ENCODE data around the gene FTH1. TPM values are rescaled to one million over a fixed set of nuclear protein-coding genes. Genes with fewer than 3 reads are reported as not detected.

FTH1 gene
- total RNA-seq = 4,616 TPM
- long read RNA-seq, transcript FTH1-210 (4 exons, 983 nt) = minor isoform, 12 of 3,959 reads
- long read RNA-seq, transcript FTH1-211 (3 exons, 788 nt) = minor isoform, 8 of 3,959 reads
- long read RNA-seq, transcript FTH1-201 (4 exons, 1,229 nt) = major isoform, 3,780 of 3,959 reads
- long read RNA-seq, partial matches to known transcripts = 130 of 3,959 reads
- long read RNA-seq, other reads (novel, unspliced or antisense) = 22 of 3,959 reads

DNA sequence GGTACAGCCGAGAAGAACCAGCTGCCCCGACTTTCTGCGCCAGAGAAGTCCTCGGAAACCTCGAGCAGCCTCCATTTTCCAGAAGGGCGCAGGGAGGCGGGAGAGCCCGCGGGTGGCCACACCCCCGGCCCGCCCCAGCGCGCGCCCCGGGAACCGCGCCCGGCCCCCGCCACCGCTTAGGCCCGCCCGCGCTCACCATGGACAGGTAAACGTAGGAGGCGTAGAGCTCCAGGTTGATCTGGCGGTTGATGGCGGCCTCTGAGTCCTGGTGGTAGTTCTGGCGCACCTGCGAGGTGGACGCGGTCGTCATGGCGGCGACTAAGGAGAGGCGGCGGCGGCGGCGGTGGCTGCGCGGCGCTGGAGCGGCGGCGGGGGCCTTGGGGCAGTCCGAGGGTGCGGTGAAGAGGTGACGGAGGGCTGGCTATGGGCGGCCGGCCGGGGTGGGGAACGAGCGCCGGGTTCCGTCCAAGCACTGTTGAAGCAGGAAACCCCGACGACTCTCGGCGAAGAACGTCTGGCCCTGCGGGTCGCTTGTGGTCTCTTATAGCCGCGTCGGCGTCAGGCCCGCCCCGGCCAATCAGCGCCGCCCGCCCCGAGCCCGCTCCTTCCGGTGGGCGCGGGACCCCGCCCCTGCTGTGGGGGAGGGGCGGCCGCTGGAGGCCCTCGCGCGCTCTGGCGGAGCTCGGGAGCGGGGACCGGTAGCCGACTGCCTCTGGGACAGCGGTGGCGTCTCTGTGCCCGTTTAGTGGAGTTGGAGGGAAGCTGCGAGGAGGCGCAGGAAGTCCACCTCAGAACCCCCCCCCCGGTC, at the start of gene FTH1:
TSS of gene FTH1 (minus strand) at position 519 of the 808 bp plus-strand sequence. CDS start at position 310, 209 bp downstream.
- ATAC-seq (peak; percentile 85 to 93), DNase-seq (peak; percentile 95)
- Histone ChIP-seq H3K27me3 (ENCODE audit: low read depth) (no peaks in the 10 kb centered on the region), H3K27ac (peak within 1 kb of the TSS; percentile 97), H3K36me3 (peaks cover 35% of the 10 kb centered on the region), H3K9me3 (no peaks in the 10 kb centered on the region), H3K4me1 (peaks cover 81% of the 10 kb centered on the region), H3K4me3 (peak within 1 kb of the TSS; percentile 98)
- TF ChIP-seq CTCF (IDR thresholded peaks at IDR 0.05) = no peak
- intact Hi-C loops (cut with DNase I) = no loop called here

- Histone ChIP-seq H3K9me3 (no peaks in the 10 kb centered on the region), H3K27ac (no peak overlapping the region), H3K27me3 (ENCODE audit: low read depth) (no peaks in the 10 kb centered on the region), H3K36me3 (no peaks in the 10 kb centered on the region), H3K4me1 (no peaks in the 10 kb centered on the region), H3K4me3 (no peak overlapping the region)
- ATAC-seq (no peak), DNase-seq (no peak)
- intact Hi-C loops (cut with DNase I) = no loop called here
- TF ChIP-seq CTCF (IDR thresholded peaks at IDR 0.05) = no peak
Observed at GRCh38 chr11:62015615-62016014, 48.2 kb upstream of the FTH1 start.

GRCh38 chr11:62013537-62014476, 46.4 kb upstream of the FTH1 start:
- Histone ChIP-seq H3K36me3 (no peaks in the 10 kb centered on the region), H3K27me3 (ENCODE audit: low read depth) (no peaks in the 10 kb centered on the region), H3K9me3 (no peaks in the 10 kb centered on the region), H3K4me3 (no peak overlapping the region), H3K4me1 (no peaks in the 10 kb centered on the region), H3K27ac (no peak overlapping the region)
- intact Hi-C loops (cut with DNase I) = no loop called here
- no peak for DNase-seq
- no peak for TF ChIP-seq CTCF (IDR thresholded peaks at IDR 0.05)
- ATAC-seq = peak in 1 of 2 donors; percentile 20

GRCh38 chr11:62012832-62013461, 45.5 kb upstream of the FTH1 start:
- H3K27ac ChIP-seq = no peak overlapping the region
- H3K36me3 ChIP-seq = no peaks in the 10 kb centered on the region
- no peaks in the 10 kb centered on the region for H3K9me3 ChIP-seq
- H3K4me1 ChIP-seq = no peaks in the 10 kb centered on the region
- intact Hi-C loops (cut with DNase I) = no loop called here
- DNase-seq (no peak), ATAC-seq (peak; percentile 13 to 24)
- no peak for TF ChIP-seq CTCF (IDR thresholded peaks at IDR 0.05)
- H3K4me3 ChIP-seq = no peak overlapping the region
- H3K27me3 ChIP-seq (ENCODE audit: low read depth) = no peaks in the 10 kb centered on the region

DNA sequence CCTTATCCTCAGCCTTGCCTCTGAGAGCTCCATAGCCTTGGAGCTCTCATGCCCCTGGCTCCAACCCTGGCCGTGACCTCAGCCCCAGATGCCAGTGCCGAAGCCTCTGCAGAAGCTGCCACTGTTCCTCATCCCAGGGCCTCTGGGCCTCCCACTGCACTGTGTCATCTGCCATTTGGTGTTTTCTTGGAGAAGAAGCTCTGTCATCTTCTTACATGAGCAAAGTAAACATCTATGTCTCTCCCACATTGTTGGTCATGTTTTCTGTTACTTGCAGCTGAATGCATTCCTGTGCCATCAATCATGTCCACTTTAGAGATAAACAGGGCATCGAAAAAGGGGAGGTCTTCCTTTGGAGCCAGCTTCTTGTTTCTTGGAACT, 45.0 kb upstream of the FTH1 start:
- ATAC-seq (peak in 1 of 2 donors; percentile 48), DNase-seq (no peak)
- intact Hi-C loops (cut with DNase I) = no loop called here
- Histone ChIP-seq H3K27ac (no peak overlapping the region), H3K36me3 (no peaks in the 10 kb centered on the region), H3K9me3 (no peaks in the 10 kb centered on the region), H3K4me1 (no peaks in the 10 kb centered on the region), H3K4me3 (no peak overlapping the region), H3K27me3 (ENCODE audit: low read depth) (no peaks in the 10 kb centered on the region)
- TF ChIP-seq CTCF (IDR thresholded peaks at IDR 0.05) = no peak

Data from lower lobe of right lung (tissue), 2 donors.